ENCODE data around the gene PRORP. TPM values are rescaled to one million over a fixed set of nuclear protein-coding genes. Genes with fewer than 3 reads are reported as not detected.

PRORP gene
- total RNA-seq, 1 experiment from 2014 or later, result 44.1 TPM

- ChIA-PET CTCF (no interaction called here), POLR2A (no interaction called here)
- H3K4me3 Mint-ChIP-seq, result no peak overlapping the region
- no peak overlapping the region for H3K27ac Mint-ChIP-seq
- ATAC-seq, result no peak
- no peaks in the 10 kb centered on the region for H3K27me3 Mint-ChIP-seq (ENCODE audit: low read depth)
- DNase-seq (ENCODE audit: low spot score), result no peak
- TF ChIP-seq CREB1 (CRISPR knock-in tag; IDR thresholded peaks at IDR 0.05) (no peak), PRDM15 (CRISPR knock-in tag; IDR thresholded peaks at IDR 0.05) (no peak), GABPB1 (CRISPR knock-in tag; IDR thresholded peaks at IDR 0.05) (no peak), ELF4 (CRISPR knock-in tag; IDR thresholded peaks at IDR 0.05; ENCODE audit: low read depth) (no peak), SOX15 (CRISPR knock-in tag; IDR thresholded peaks at IDR 0.05) (no peak), ATF1 (CRISPR knock-in tag; IDR thresholded peaks at IDR 0.05) (no peak), NFYB (CRISPR knock-in tag; conservative IDR thresholded peaks at IDR 0.05; ENCODE audit: low read depth) (no peak), NFATC4 (CRISPR knock-in tag; IDR thresholded peaks at IDR 0.05) (no peak), CDX4 (CRISPR knock-in tag; IDR thresholded peaks at IDR 0.05; ENCODE audit: borderline replicate concordance) (no peak), ERG (CRISPR knock-in tag; IDR thresholded peaks at IDR 0.05) (no peak), PRRX2 (CRISPR knock-in tag; IDR thresholded peaks at IDR 0.05) (no peak), ESRRA (CRISPR knock-in tag; IDR thresholded peaks at IDR 0.05; ENCODE audit: borderline replicate concordance) (no peak), NR2C2 (CRISPR knock-in tag; IDR thresholded peaks at IDR 0.05) (no peak), PREB (CRISPR knock-in tag; IDR thresholded peaks at IDR 0.05; ENCODE audit: borderline replicate concordance) (no peak), ZNF671 (CRISPR knock-in tag; IDR thresholded peaks at IDR 0.05) (no peak), AR (CRISPR knock-in tag; IDR thresholded peaks at IDR 0.05) (no peak)
- peaks cover 33% of the 10 kb centered on the region for H3K36me3 Mint-ChIP-seq
- no peaks in the 10 kb centered on the region for H3K9me3 Mint-ChIP-seq
- no peaks in the 10 kb centered on the region for H3K4me1 Mint-ChIP-seq
Measured at GRCh38 chr14:35085441-35085840, 36.9 kb upstream of the PRORP start.

- Mint-ChIP-seq H3K4me1 (no peaks in the 10 kb centered on the region), H3K27me3 (ENCODE audit: low read depth) (no peaks in the 10 kb centered on the region), H3K4me3 (no peak overlapping the region), H3K36me3 (peaks cover 46% of the 10 kb centered on the region), H3K27ac (no peak overlapping the region), H3K9me3 (no peaks in the 10 kb centered on the region)
- ChIA-PET CTCF (no interaction called here), POLR2A (no interaction called here)
- ATAC-seq (no peak), DNase-seq (ENCODE audit: low spot score) (no peak)
- no peak for TF ChIP-seq HMGXB4 (CRISPR knock-in tag; IDR thresholded peaks at IDR 0.05)
- TF ChIP-seq ERG (CRISPR knock-in tag; IDR thresholded peaks at IDR 0.05), result no peak
- no peak for TF ChIP-seq NR1H2 (CRISPR knock-in tag; IDR thresholded peaks at IDR 0.05)
- TF ChIP-seq ESRRA (CRISPR knock-in tag; IDR thresholded peaks at IDR 0.05; ENCODE audit: borderline replicate concordance), result no peak
- TF ChIP-seq ZNF425 (CRISPR knock-in tag; conservative IDR thresholded peaks at IDR 0.05), result no peak
- TF ChIP-seq NFYB (CRISPR knock-in tag; conservative IDR thresholded peaks at IDR 0.05; ENCODE audit: low read depth), result no peak
- no peak for TF ChIP-seq USF1 (CRISPR knock-in tag; IDR thresholded peaks at IDR 0.05)
Measured at GRCh38 chr14:35088514-35088913, 33.8 kb upstream of the PRORP start.

Measured in WTC11 (cell line).